HG03469 (cell line): Measurements from ENCODE around the gene ELAVL4.

Source experiments
- ATAC-seq: cut with Tn5 transposase; IDR thresholded peaks from one replicate; pipeline ENCODE4 v1.9.1; 2021; ENCODE audit warnings: mild to moderate bottlenecking, moderate library complexity, moderate number of reproducible peaks; ENCODE audit not compliant: unreplicated experiment

Gene ELAVL4

GRCh38 chr1:50108497-50109059 is at the start of gene ELAVL4:
TSS of gene ELAVL4 (plus strand) at chr1:50108920. CDS start at chr1:50109190, 270 bp downstream.
- ATAC-seq, result no peak

- ATAC-seq, result no peak
These were observed 48.4 kb upstream of the ELAVL4 start for GRCh38 chr1:50060279-50060678.

- ATAC-seq, result no peak
These were observed 41.9 kb upstream of the ELAVL4 start for GRCh38 chr1:50066806-50067205.

DNA sequence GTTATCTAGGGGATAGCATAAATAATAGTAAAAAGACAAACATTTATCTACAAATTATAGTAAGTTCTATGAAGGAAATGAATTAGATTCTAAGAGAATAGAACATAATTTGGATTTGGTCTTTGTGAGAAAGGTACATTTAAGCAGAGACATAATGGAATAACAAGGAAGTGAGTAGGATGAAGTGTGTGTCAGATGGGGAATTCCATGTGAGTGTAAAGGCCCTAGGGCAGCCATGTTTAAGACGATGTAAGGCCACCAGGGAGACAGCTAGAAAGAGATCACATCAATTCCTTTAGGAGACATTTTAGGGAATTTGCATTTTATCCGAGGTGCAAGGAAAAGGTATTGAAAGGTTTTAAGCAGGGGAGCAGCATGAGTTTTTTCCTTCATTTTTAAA is 33.8 kb upstream of the ELAVL4 start:
- ATAC-seq, result no peak

GRCh38 chr1:50077273-50077672 is 31.4 kb upstream of the ELAVL4 start:
- no peak for ATAC-seq

DNA sequence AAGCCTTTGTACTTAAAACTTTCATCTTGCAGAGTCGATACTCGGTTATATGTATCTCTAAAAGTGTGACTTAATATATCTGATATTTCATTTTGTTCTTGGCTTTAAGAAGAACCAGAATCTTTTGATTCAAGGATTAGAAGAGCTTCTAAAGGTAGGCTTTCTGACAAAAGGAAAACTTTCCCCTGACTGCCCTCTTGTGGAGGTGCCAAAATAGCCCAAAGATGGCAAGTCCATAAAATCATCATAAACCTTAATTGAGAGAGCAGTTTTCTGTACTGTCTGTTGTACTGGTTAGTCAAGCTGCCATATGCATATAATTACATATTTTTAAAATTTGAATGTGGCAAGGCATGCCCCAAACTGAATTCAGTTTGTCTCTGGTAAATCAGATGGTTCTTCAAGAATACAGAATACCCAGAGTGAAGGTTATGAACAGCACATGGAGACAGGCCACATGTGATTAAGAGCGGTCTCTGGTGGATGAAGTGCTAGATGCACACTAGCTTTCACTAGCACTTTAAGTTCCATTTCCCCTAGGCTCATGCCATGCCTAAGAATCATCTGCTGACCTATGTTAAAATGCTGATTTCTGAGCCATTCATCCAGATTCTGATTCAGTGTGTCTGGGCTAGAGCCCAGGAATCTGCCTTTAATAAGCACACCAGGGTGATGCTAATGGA is 27.7 kb upstream of the ELAVL4 start:
- ATAC-seq, result no peak

DNA sequence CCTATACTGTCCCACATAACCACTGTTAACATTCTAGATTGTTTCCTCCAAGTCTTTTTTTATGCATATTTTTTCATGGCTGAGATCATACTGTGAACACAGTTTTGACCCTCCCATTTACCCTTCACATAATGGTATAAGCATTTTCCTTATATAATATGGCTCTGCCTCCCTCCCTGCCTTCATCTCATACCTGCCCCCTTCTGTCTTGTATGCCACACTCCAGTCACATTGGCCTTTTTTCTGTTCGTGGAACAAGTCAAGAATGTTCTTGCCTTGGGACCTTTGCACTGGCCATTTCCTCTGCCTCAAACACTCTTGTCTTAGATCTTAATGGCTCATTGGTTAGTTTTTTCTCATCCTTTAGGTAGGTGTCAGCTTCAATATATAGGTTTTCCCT is 24.3 kb upstream of the ELAVL4 start:
- ATAC-seq, result no peak

GRCh38 chr1:50091068-50091467 is 17.7 kb upstream of the ELAVL4 start:
- ATAC-seq, result no peak

DNA sequence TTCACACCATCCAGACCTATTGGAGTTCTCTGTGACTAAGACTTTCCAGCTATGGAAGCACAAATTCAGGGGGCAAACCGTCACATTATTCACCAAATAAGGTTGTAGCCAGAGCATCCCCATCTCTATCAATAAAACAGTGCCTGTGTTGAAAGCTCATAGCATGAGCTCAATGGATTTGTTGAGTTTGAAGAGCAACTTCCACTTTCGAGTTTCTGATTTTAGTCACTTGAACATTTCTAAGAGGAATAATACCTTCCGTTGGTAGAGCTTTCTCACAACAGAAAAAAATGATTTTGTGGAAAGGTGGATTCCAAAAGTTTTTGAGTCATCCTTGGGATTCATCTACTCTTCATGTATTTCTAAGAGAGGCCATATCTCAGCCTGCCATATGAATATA is 13.0 kb upstream of the ELAVL4 start:
- ATAC-seq, result no peak

- no peak for ATAC-seq
These were observed 11.6 kb upstream of the ELAVL4 start for GRCh38 chr1:50097021-50097679.

GRCh38 chr1:50097791-50098190 is 10.9 kb upstream of the ELAVL4 start:
- no peak for ATAC-seq

DNA sequence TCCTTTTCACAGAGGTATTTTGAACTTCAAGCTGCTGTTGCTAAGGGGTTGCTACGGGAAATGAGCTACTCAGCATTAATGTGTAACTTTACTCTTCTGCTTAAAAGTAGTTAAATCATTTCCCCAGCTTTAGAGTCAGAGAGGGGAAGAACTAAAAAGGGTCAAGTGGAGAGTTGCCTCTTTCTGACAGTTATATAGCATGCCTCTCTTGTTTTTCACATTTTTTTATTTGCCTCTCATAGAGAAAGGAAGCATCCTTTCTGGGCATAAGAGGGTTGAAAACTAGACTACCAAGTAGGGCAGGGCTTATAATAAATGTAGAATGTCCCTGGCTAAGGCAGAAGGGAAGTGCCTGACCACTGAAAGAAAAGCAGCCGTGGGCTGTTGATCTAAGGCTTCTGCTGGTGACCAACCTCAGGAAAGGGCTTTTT is 10.1 kb upstream of the ELAVL4 start:
- ATAC-seq, result no peak

- ATAC-seq, result no peak
These were observed 9.1 kb upstream of the ELAVL4 start for GRCh38 chr1:50099654-50100053.

DNA sequence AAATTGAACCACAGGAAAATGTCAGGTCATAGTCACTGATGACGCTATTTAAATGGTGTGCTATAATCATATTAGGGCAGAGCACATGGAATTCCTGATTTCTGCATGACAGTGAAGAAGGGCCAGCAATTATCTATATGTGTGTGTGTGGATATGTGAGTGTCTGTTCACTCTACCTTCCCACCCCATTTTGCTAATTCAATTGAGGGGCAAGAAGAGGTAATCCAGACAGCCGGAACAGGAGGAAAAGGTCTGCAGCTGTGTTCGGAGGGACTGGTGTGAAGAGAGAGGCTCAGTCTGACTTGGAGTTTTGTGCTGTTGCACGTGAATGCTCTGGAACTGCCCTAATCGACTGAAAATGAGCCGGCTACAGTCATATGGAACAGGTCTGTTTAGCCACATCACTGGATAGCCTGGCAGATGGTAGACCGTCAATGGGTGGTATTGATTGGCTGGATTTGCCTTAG is 5.1 kb upstream of the ELAVL4 start:
- ATAC-seq, result no peak

DNA sequence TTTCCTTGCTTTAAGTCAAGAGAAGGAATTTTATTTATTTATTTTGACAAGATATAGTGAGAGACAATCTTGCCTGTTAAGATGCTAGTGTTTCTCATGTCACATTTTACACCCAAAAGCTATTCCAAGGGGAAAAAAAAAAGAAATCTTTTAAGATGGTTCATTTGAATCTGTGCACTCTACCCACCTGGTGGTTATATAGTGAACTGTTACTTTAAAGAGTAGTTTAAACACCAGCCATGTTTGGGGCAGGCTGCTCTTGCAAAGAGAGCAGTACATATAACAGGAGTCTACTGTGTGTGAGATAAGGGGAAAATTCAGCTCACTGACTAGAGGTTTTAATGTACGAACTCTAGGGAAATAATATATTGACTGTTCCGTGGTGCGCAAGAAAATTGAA is 3.3 kb upstream of the ELAVL4 start:
- ATAC-seq, result no peak

GRCh38 chr1:50106095-50106761 is 2.5 kb upstream of the ELAVL4 start:
- no peak for ATAC-seq

- ATAC-seq, result no peak
These were observed 396 bp downstream of the ELAVL4 start for GRCh38 chr1:50109116-50109515.

GRCh38 chr1:50109647-50110075 is 941 bp downstream of the ELAVL4 start:
- no peak for ATAC-seq

DNA sequence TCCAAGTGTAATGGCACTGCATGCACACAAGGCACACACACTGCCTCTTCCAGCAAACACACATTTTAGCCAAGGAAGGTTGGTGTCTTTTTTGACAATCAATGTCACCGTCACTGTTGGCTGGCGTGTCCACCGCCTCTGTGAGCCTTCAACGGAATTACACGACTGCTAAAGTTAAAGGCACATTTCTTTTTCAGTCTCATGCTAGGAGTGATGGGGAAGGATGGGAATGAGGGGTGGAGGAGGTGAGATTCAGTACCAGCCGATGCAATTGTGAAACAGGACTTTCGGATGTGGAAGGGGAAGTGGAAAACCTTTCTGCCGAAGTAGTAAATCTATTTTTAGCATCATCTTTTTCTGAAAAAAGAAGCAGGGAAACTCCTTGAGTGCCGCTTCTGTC is 1.4 kb downstream of the ELAVL4 start:
- no peak for ATAC-seq

GRCh38 chr1:50110656-50111055 is 1.9 kb downstream of the ELAVL4 start:
- no peak for ATAC-seq

DNA sequence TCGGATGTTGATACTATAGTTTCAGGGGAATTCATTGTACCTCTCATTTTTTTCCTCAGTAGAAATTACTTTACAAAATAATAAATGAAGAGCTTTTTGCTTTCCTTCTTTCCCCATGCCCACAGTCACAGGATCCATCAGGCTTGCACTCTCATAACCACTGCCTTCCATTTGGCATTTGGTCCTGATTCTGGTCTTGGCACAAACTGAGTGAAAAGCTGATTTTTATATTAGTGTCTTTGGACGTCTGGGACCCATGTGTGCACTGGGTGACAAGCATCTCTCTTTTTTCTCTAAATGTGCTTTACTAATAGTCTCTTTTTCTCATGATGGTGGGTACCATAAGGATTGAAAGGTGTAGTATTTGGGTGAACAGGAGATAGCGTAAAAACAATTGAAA is 2.8 kb downstream of the ELAVL4 start:
- no peak for ATAC-seq

- no peak for ATAC-seq
These were observed 3.5 kb downstream of the ELAVL4 start for GRCh38 chr1:50112193-50112592.
